ENCODE results near the gene PCDH9. TPM values are rescaled to one million over a fixed set of nuclear protein-coding genes. Genes with fewer than 3 reads are reported as not detected.

The PCDH9 gene
- total and polyA plus RNA-seq, 2 experiments from 2014 or later = 0.31 to 0.52 TPM

DNA sequence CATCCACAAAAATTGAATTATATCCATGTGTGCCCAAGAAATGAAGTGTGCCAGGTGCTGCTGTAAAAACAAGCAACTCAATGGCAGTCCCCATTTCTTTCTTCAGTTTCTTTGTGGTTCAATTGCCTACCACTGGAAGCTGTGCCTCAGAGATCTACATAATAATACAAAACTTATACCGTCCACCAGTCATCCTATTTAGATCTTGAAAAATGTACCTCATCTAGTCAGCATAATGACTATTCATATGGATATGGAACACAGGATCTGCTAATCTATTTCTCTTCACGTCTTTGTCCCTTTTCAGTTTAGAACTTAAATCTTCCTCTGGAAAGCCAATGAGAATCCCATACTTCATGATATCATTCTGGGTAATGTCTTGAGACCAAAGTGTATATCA is 648.5 kb downstream of the PCDH9 start:
- no peak overlapping the region for H3K4me3 ChIP-seq
- Mint-ChIP-seq H3K36me3 (ENCODE audit: low read depth) (no peaks in the 10 kb centered on the region), H3K9me3 (no peaks in the 10 kb centered on the region), H3K4me1 (peaks cover 11% of the 10 kb centered on the region), H3K4me3 (no peak overlapping the region), H3K27ac (no peak overlapping the region), H3K27me3 (ENCODE audit: insufficient read depth, low read depth, poor library complexity) (no peaks in the 10 kb centered on the region)
- no peak overlapping the region for H3K27ac ChIP-seq (ENCODE audit: low read depth)
- ATAC-seq (no peak), DNase-seq (ENCODE audit: low spot score) (no peak)
- H3F3A ChIP-seq (replicated peaks; ENCODE audit: low read depth) = no peaks in the 10 kb centered on the region
- no peaks in the 10 kb centered on the region for H3K27me3 ChIP-seq (ENCODE audit: insufficient read depth)
- no peak overlapping the region for H3K4me2 ChIP-seq
- no peaks in the 10 kb centered on the region for H4K20me1 ChIP-seq (replicated peaks; ENCODE audit: insufficient read depth)
- no peaks in the 10 kb centered on the region for H3K79me2 ChIP-seq (replicated peaks; ENCODE audit: insufficient read depth)
- no peaks in the 10 kb centered on the region for H3K4me1 ChIP-seq (ENCODE audit: insufficient read depth)
- H3K36me3 ChIP-seq (ENCODE audit: insufficient read depth) = no peaks in the 10 kb centered on the region
- TF ChIP-seq, protein P1, sequence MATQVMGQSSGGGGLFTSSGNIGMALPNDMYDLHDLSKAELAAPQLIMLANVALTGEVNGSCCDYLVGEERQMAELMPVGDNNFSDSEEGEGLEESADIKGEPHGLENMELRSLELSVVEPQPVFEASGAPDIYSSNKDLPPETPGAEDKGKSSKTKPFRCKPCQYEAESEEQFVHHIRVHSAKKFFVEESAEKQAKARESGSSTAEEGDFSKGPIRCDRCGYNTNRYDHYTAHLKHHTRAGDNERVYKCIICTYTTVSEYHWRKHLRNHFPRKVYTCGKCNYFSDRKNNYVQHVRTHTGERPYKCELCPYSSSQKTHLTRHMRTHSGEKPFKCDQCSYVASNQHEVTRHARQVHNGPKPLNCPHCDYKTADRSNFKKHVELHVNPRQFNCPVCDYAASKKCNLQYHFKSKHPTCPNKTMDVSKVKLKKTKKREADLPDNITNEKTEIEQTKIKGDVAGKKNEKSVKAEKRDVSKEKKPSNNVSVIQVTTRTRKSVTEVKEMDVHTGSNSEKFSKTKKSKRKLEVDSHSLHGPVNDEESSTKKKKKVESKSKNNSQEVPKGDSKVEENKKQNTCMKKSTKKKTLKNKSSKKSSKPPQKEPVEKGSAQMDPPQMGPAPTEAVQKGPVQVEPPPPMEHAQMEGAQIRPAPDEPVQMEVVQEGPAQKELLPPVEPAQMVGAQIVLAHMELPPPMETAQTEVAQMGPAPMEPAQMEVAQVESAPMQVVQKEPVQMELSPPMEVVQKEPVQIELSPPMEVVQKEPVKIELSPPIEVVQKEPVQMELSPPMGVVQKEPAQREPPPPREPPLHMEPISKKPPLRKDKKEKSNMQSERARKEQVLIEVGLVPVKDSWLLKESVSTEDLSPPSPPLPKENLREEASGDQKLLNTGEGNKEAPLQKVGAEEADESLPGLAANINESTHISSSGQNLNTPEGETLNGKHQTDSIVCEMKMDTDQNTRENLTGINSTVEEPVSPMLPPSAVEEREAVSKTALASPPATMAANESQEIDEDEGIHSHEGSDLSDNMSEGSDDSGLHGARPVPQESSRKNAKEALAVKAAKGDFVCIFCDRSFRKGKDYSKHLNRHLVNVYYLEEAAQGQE (IDR thresholded peaks at IDR 0.05; ENCODE audit: unreplicated experiment) = no peak
- TF ChIP-seq POLR2AphosphoS5 (IDR thresholded peaks at IDR 0.05; ENCODE audit: low read depth) (no peak), ZNF331 (CRISPR knock-in tag; IDR thresholded peaks at IDR 0.05; ENCODE audit: low read depth) (no peak), JUNB (IDR thresholded peaks at IDR 0.05; ENCODE audit: unreplicated experiment) (no peak)
- H2AFZ ChIP-seq = no peak overlapping the region
- H3K9me2 ChIP-seq (ENCODE audit: insufficient read depth) = no peaks in the 10 kb centered on the region

DNA sequence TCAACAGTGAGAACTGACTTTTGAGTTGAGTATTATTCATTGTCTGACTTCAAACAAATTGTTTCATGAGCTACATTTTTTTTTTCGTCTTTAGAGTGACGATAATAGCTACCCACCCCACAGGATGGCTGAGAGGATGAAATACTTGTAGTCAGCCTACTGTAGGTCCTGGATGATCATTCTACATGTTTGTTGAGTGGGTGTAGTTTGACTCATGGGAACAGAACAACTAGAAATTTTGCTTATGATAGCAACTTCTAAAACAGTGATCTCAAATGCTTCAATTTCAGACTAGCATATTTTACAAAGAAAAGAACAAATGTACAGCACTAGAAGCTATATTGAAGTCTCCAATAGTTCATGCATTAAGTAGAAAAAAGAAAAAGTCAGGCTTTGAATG is 651.8 kb downstream of the PCDH9 start:
- Mint-ChIP-seq H3K4me3 (no peak overlapping the region), H3K36me3 (ENCODE audit: low read depth) (no peaks in the 10 kb centered on the region), H3K9me3 (no peaks in the 10 kb centered on the region), H3K27me3 (ENCODE audit: insufficient read depth, low read depth, poor library complexity) (no peaks in the 10 kb centered on the region), H3K27ac (no peak overlapping the region), H3K4me1 (peaks cover 9% of the 10 kb centered on the region)
- no peaks in the 10 kb centered on the region for H3F3A ChIP-seq (replicated peaks; ENCODE audit: low read depth)
- no peak for DNase-seq (ENCODE audit: low spot score)
- no peaks in the 10 kb centered on the region; the same call in 1 of the 2 replicates for H3K9me2 ChIP-seq (ENCODE audit: insufficient read depth)
- H2AFZ ChIP-seq = peak overlapping the region; percentile 25; the same call in 1 of the 2 replicates
- H3K4me1 ChIP-seq (ENCODE audit: insufficient read depth) = no peaks in the 10 kb centered on the region
- no peaks in the 10 kb centered on the region for H3K79me2 ChIP-seq (replicated peaks; ENCODE audit: insufficient read depth)
- no peaks in the 10 kb centered on the region for H3K27me3 ChIP-seq (ENCODE audit: insufficient read depth)
- no peak overlapping the region for H3K4me3 ChIP-seq
- no peak overlapping the region for H3K27ac ChIP-seq (ENCODE audit: low read depth)
- no peak overlapping the region for H3K4me2 ChIP-seq
- H4K20me1 ChIP-seq (replicated peaks; ENCODE audit: insufficient read depth) = no peaks in the 10 kb centered on the region
- no peak for ATAC-seq
- H3K36me3 ChIP-seq (ENCODE audit: insufficient read depth) = no peaks in the 10 kb centered on the region
- TF ChIP-seq CREB1 (CRISPR knock-in tag; IDR thresholded peaks at IDR 0.05; ENCODE audit: low read depth) (no peak), JUNB (IDR thresholded peaks at IDR 0.05; ENCODE audit: unreplicated experiment) (no peak), EZH2phosphoT487 (IDR thresholded peaks at IDR 0.05; ENCODE audit: unreplicated experiment) (no peak)
- TF ChIP-seq, protein P1 (IDR thresholded peaks at IDR 0.05; ENCODE audit: unreplicated experiment) = no peak
- TF ChIP-seq, protein P2, sequence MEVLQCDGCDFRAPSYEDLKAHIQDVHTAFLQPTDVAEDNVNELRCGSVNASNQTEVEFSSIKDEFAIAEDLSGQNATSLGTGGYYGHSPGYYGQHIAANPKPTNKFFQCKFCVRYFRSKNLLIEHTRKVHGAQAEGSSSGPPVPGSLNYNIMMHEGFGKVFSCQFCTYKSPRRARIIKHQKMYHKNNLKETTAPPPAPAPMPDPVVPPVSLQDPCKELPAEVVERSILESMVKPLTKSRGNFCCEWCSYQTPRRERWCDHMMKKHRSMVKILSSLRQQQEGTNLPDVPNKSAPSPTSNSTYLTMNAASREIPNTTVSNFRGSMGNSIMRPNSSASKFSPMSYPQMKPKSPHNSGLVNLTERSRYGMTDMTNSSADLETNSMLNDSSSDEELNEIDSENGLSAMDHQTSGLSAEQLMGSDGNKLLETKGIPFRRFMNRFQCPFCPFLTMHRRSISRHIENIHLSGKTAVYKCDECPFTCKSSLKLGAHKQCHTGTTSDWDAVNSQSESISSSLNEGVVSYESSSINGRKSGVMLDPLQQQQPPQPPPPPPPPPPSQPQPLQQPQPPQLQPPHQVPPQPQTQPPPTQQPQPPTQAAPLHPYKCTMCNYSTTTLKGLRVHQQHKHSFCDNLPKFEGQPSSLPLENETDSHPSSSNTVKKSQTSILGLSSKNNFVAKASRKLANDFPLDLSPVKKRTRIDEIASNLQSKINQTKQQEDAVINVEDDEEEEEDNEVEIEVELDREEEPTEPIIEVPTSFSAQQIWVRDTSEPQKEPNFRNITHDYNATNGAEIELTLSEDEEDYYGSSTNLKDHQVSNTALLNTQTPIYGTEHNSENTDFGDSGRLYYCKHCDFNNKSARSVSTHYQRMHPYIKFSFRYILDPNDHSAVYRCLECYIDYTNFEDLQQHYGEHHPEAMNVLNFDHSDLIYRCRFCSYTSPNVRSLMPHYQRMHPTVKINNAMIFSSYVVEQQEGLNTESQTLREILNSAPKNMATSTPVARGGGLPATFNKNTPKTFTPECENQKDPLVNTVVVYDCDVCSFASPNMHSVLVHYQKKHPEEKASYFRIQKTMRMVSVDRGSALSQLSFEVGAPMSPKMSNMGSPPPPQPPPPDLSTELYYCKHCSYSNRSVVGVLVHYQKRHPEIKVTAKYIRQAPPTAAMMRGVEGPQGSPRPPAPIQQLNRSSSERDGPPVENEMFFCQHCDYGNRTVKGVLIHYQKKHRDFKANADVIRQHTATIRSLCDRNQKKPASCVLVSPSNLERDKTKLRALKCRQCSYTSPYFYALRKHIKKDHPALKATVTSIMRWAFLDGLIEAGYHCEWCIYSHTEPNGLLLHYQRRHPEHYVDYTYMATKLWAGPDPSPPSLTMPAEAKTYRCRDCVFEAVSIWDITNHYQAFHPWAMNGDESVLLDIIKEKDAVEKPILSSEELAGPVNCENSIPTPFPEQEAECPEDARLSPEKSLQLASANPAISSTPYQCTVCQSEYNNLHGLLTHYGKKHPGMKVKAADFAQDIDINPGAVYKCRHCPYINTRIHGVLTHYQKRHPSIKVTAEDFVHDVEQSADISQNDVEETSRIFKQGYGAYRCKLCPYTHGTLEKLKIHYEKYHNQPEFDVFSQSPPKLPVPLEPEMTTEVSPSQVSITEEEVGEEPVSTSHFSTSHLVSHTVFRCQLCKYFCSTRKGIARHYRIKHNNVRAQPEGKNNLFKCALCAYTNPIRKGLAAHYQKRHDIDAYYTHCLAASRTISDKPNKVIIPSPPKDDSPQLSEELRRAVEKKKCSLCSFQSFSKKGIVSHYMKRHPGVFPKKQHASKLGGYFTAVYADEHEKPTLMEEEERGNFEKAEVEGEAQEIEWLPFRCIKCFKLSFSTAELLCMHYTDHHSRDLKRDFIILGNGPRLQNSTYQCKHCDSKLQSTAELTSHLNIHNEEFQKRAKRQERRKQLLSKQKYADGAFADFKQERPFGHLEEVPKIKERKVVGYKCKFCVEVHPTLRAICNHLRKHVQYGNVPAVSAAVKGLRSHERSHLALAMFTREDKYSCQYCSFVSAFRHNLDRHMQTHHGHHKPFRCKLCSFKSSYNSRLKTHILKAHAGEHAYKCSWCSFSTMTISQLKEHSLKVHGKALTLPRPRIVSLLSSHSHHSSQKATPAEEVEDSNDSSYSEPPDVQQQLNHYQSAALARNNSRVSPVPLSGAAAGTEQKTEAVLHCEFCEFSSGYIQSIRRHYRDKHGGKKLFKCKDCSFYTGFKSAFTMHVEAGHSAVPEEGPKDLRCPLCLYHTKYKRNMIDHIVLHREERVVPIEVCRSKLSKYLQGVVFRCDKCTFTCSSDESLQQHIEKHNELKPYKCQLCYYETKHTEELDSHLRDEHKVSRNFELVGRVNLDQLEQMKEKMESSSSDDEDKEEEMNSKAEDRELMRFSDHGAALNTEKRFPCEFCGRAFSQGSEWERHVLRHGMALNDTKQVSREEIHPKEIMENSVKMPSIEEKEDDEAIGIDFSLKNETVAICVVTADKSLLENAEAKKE (CRISPR knock-in tag; IDR thresholded peaks at IDR 0.05) = no peak

Data from GM23338 (cell line).